Upper lobe of right lung (tissue), 1 donor: ENCODE measurements around the gene KLK8. TPM values are rescaled to one million over a fixed set of nuclear protein-coding genes. Genes with fewer than 3 reads are reported as not detected.

ENCODE experiments used
- ATAC-seq: fragments of 200-7000 bp; cut with Tn5 transposase; one replicate; pipeline ENCODE4 v1.9.1; 2020; ENCODE audit warnings: mild to moderate bottlenecking, moderate library complexity
- DNase-seq: peaks from one replicate; pipeline ENCODE4 v3.0.0-alpha.2; 2020
- H3K27ac ChIP-seq: fragments of 200-600 bp; one replicate; pipeline ENCODE4 v1.8.0; 2022
- H3K27me3 ChIP-seq: fragments of 200-600 bp; one replicate; pipeline ENCODE4 v1.8.0; 2022; ENCODE audit warnings: mild to moderate bottlenecking
- H3K36me3 ChIP-seq: fragments of 200-600 bp; one replicate; pipeline ENCODE4 v1.8.0; 2022
- H3K4me1 ChIP-seq: fragments of 200-600 bp; one replicate; pipeline ENCODE4 v1.8.0; 2022
- H3K4me3 ChIP-seq: fragments of 200-600 bp; one replicate; pipeline ENCODE4 v1.8.0; 2022; ENCODE audit warnings: mild to moderate bottlenecking
- H3K9me3 ChIP-seq: fragments of 200-600 bp; one replicate; pipeline ENCODE4 v1.8.0; 2022
- intact Hi-C: fragments of 100-400 bp; cut with DNase I; formaldehyde crosslinking; loops from one replicate; pipeline ENCODE4 v1.11.0; 2022
- total RNA-seq: library from RNA; stranded (reverse); fragmentation: NEBNext Ultra II Directional; extraction: Animal tissue kit (Norgen Biotek cat#: 25700); gene quantifications from one replicate; pipeline ENCODE4 v1.2.1, GENCODE V29; 2021
- TF ChIP-seq, protein P1 (sequence below): fragments of 200-600 bp; IDR thresholded peaks from one replicate; pipeline ENCODE4 v1.8.0; 2022; ENCODE audit warnings: antibody characterized with exemption
- donor health status: DM: no; HTN: yes; CAD: no; lungs with severe emphysema.

The KLK8 gene
- total RNA-seq, 1 donor from 2014 or later: not detected

DNA sequence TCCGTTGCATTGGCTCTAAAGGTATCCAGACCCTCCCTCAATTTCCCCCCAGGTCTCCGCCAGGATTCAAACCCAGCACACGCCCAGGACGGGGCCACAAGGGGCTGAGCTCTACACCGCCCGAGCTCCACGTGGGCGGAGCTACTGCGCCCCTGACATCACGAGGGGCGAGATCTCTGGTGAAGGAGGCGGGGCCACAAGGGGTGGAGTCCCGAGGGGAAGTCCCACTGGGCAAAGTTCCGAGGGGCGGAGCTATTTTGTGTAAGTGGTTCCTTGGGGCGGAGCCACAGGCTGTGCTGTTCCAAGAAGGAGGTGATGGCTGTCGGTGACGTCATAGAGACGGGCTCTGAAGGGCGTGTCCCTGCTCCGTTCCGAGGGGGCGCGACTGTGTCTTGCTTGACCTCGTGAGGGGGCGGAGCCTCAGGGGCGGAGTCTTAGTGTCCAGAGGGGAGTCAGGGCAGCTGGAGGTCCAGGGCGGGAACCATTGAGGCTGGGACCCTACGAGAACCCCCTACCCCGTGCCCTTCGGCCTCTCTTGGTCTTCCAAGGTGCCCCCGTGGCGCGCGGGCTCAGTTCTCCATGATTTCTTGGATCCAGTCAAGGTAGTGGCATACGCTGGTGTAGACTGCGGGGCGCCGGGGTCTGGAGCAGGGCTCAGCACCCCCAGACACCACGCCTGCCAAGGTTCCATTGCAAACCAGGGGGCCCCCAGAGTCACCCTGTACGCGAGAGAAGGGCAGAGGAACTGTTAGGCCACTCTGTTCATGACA is 1.3 kb upstream of the KLK8 start:
- ATAC-seq (peak; percentile 6), DNase-seq (no peak)
- TF ChIP-seq, protein P1, sequence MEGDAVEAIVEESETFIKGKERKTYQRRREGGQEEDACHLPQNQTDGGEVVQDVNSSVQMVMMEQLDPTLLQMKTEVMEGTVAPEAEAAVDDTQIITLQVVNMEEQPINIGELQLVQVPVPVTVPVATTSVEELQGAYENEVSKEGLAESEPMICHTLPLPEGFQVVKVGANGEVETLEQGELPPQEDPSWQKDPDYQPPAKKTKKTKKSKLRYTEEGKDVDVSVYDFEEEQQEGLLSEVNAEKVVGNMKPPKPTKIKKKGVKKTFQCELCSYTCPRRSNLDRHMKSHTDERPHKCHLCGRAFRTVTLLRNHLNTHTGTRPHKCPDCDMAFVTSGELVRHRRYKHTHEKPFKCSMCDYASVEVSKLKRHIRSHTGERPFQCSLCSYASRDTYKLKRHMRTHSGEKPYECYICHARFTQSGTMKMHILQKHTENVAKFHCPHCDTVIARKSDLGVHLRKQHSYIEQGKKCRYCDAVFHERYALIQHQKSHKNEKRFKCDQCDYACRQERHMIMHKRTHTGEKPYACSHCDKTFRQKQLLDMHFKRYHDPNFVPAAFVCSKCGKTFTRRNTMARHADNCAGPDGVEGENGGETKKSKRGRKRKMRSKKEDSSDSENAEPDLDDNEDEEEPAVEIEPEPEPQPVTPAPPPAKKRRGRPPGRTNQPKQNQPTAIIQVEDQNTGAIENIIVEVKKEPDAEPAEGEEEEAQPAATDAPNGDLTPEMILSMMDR: no peak
- H3K9me3 ChIP-seq: no peaks in the 10 kb centered on the region
- intact Hi-C loops: no loop called here
- no peak overlapping the region for H3K27ac ChIP-seq
- no peak overlapping the region for H3K4me3 ChIP-seq
- no peaks in the 10 kb centered on the region for H3K4me1 ChIP-seq
- no peaks in the 10 kb centered on the region for H3K36me3 ChIP-seq
- peaks cover 39% of the 10 kb centered on the region for H3K27me3 ChIP-seq

DNA sequence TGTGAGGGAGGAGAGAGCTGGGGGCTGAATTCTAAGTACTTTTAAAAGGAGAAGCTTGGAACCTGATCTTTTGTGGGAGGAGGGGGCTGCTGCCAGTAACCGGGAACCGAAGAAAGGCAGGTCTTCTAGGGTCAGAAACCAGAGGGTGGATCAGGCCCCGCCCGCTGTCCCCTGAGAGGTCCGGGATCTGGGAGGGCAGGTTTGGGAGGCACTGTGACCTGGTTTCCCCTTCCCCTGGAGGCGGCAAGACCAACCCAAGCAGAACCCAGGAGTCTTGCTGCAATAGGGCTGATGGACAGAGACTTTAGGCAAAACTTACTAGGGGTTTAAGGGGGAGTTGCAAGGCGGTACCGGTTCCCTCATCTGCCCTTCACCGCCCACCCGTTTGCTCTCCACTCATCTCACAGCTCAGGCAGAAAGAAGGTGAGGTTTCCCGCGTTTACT is 707 bp upstream of the KLK8 start:
- DNase-seq (no peak), ATAC-seq (no peak)
- intact Hi-C loops: no loop called here
- TF ChIP-seq, protein P1: no peak
- H3K36me3 ChIP-seq: no peaks in the 10 kb centered on the region
- H3K4me3 ChIP-seq: no peak overlapping the region
- H3K27ac ChIP-seq: no peak overlapping the region
- no peaks in the 10 kb centered on the region for H3K4me1 ChIP-seq
- H3K9me3 ChIP-seq: no peaks in the 10 kb centered on the region
- H3K27me3 ChIP-seq: peaks cover 39% of the 10 kb centered on the region

DNA sequence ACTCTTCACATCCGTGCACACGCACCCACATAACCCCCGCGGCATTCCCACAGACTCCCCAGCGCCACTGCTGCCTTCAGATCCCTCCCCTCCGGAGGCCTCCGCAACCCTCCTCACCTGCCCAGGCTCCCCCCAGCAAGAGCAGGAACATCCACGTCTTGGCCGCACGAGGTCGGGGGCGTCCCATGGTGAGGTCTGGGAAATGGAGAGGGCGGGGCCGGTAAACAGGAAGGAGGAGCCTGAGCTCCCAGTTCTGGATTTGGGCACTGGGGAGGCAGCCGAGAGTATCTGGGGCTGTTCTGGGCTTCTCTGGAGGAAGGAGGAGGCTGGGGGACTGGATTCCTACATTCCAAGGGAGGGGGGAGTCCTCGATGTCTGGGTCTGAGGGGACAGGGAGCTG is 423 bp downstream of the KLK8 start:
- DNase-seq: no peak
- no peak overlapping the region for H3K4me3 ChIP-seq
- no peaks in the 10 kb centered on the region for H3K9me3 ChIP-seq
- intact Hi-C loops: no loop called here
- ATAC-seq: peak; percentile 6
- H3K4me1 ChIP-seq: no peaks in the 10 kb centered on the region
- H3K27me3 ChIP-seq: peaks cover 35% of the 10 kb centered on the region
- TF ChIP-seq, protein P1: no peak
- no peaks in the 10 kb centered on the region for H3K36me3 ChIP-seq
- H3K27ac ChIP-seq: no peak overlapping the region

DNA sequence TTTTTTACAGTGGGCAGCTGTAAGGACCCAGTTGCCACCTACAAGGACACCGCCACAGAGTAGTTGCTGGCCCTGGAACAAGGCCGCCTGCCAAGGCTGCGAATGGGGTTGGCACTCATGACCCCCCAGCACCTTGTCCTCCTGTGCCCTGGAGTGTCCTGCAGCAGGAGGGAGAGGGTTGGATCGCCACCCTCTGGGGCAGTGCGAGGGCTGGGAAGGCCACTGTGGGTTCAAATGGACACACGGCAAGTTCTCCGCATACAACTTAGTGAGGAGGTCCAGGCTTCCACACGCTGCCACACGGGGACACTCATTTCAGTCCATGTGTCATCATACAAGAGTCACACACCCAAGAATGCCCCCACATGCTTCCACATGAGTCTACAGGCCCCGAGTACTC is 978 bp downstream of the KLK8 start:
- DNase-seq (no peak), ATAC-seq (no peak)
- intact Hi-C loops: no loop called here
- no peaks in the 10 kb centered on the region for H3K36me3 ChIP-seq
- peaks cover 32% of the 10 kb centered on the region for H3K27me3 ChIP-seq
- TF ChIP-seq, protein P1: no peak
- no peaks in the 10 kb centered on the region for H3K9me3 ChIP-seq
- no peaks in the 10 kb centered on the region for H3K4me1 ChIP-seq
- no peak overlapping the region for H3K4me3 ChIP-seq
- H3K27ac ChIP-seq: no peak overlapping the region

- Histone ChIP-seq H3K4me1 (no peaks in the 10 kb centered on the region), H3K4me3 (no peak overlapping the region), H3K27me3 (peaks cover 32% of the 10 kb centered on the region), H3K27ac (no peak overlapping the region), H3K36me3 (no peaks in the 10 kb centered on the region), H3K9me3 (no peaks in the 10 kb centered on the region)
- TF ChIP-seq, protein P1: no peak
- DNase-seq: no peak
- intact Hi-C loops: no loop called here
- no peak for ATAC-seq
Measured at GRCh38 chr19:50998686-50999085, 2.7 kb downstream of the KLK8 start.
